Stimulated activated CD8-positive, alpha-beta memory T cell treated with anti-CD3 and anti-CD28 coated beads, Interleukin-15, amount 100 ng/mL, for 24 hours (primary cell): ENCODE data around the gene TGFB2.

Experiments used
- DNase-seq: peaks from one replicate; pipeline ENCODE4 v3.0.0-alpha.2; 2020; ENCODE audit warnings: low read depth

The TGFB2 gene

GRCh38 chr1:218490406-218490922 lies 145.3 kb downstream of the TGFB2 start:
- DNase-seq: no peak

DNA sequence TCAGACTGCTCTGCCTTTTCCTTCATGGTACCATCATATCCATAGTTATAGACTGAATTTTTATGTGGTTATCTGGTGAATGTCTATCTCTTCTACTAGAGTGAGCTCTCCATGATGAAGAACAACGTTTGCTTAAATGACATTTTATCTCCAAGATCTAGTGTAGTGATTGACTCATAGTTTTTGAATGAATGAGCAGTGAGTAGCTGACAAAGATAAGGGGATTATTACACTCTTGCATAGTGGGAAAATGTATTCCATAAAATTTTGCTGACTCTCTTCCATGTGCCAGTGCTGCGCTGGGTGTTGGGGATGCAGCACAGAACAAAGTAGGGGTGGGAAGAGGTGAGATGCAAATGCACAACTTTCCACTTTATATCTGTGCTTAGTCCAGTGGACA lies 147.7 kb downstream of the TGFB2 start:
- no peak for DNase-seq

- no peak for DNase-seq
These were observed 148.8 kb downstream of the TGFB2 start for GRCh38 chr1:218493986-218494385.
